ENCODE data around the gene PTPN14. TPM values are rescaled to one million over a fixed set of nuclear protein-coding genes. Genes with fewer than 3 reads are reported as not detected.
"Not testable (repeated sequence)": the region's sequence is repeated elsewhere in the genome, so short reads cannot be mapped to it uniquely, and the experiment has no call there.

Gene PTPN14
- polyA plus RNA-seq = 1 to 10 TPM in 2 of 4 donors, under 1 TPM in 2; 0.45 to 6.1 (median 3.2) TPM
- long read RNA-seq, donor 1 = 0 reads
- long read RNA-seq, donor 2 = 0 reads
- long read RNA-seq, donor 3 = 0 reads
- long read RNA-seq, donor 4 = 0 reads
- long read RNA-seq, donor 5 = 0 reads
- long read RNA-seq, donor 6 = 0 reads
- long read RNA-seq, donor 7 = 0 reads
- long read RNA-seq, donor 8 = 0 reads
- long read RNA-seq, donor 9 = 0 reads
- long read RNA-seq, donor 10, full-length matches to known transcripts = 1 of 1 reads
- long read RNA-seq, donor 10, partial matches to known transcripts = 0 of 1 reads
- long read RNA-seq, donor 10, other reads (novel, unspliced or antisense) = 0 of 1 reads

DNA sequence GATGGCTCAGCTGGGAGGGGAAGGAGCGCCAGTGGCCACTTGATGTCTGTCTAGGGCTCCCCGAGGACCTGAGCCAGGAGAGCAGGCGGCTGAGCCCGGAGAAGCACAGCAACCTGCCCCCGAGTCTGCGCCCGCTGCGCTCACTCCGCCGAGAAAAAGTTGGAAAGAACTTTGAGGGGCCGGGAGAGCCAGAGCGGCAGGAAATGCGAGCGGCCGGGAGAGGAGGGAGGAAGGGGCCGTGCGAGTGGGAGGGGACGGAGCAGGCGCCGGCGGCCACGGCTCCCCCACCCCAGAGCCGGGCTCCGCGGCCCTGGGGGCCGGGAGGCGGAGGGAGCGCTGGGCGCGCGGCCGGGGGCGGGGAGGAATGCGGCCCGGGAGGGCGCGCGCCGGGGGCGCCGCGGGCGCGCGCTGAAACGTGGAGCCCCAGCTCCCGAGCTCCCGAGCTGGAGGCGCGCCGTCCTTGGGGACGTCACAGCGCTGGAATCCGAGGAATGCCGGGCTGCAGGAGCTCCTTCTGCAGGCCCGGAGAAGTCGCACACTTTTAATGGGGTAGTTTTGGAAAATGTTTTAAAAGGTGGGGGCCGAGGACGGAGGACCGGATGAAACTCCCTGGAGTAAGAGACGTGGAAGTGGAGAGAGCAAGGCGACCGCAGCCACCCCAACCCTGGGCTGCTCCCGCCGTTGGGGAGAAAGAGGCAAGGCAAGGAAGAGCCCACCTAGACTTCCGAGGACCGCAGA, at the start of gene PTPN14:
Gene PTPN14 (minus strand): TSS at position 167 of the 738 bp plus-strand sequence. CDS start 86,799 bp downstream, outside the sequence.
- DNase-seq (peak; percentile 81 to 96), FAIRE-seq (no peak)
- Histone ChIP-seq H3K4me1 (ENCODE audit: control insufficient read depth in 3 of 3, insufficient read depth in 2 of 3, low read depth in 1 of 3, low read length in 2 of 3) (peaks cover 0 to 19% (median 0%) of the 10 kb centered on the region in 3 donors), H3K4me3 (ENCODE audit: low read depth in 1 of 3, low read length in 3 of 3) (peak within 1 kb of the TSS; percentile 61 to 93 (median 67)), H3K27me3 (ENCODE audit: control insufficient read depth in 3 of 3, insufficient read depth in 3 of 3, low read length in 3 of 3) (peaks cover 0 to 2% (median 0%) of the 10 kb centered on the region in 3 donors), H3K36me3 (ENCODE audit: control insufficient read depth in 3 of 3, insufficient read depth in 2 of 3, low read depth in 1 of 3, low read length in 3 of 3) (no peaks in the 10 kb centered on the region), H3K9me3 (ENCODE audit: control insufficient read depth in 2 of 2, insufficient read depth in 1 of 2, low read depth in 1 of 2, low read length in 1 of 2) (no peaks in the 10 kb centered on the region), H3K27ac (ENCODE audit: low read depth in 1 of 3, low read length in 2 of 3) (peak within 1 kb of the TSS in 2 of 3 donors; percentile 97)
- WGBS, 3 donors = 0 to 1% (median 1%) methylated on average over 37 to 67 of the region's 67 CpGs

DNA sequence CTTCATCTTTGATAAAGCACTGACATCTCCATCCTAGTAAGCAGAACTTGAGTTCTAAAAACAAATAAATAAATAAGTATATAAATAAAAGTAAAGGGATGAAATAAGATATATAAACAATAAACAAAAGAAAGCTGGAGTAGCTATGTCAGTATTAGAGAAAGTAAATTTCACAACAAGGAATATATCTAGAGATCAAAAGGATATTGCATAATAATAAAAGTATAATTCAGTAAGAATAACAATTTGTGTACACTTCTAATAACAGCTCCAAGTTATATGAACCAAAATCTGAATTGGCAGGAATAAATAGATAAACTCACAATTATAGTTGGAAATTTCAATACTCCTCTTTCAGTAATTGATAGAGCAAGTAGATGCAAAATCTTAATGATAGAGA, 41.8 kb upstream of the PTPN14 start:
- no peak for FAIRE-seq

DNA sequence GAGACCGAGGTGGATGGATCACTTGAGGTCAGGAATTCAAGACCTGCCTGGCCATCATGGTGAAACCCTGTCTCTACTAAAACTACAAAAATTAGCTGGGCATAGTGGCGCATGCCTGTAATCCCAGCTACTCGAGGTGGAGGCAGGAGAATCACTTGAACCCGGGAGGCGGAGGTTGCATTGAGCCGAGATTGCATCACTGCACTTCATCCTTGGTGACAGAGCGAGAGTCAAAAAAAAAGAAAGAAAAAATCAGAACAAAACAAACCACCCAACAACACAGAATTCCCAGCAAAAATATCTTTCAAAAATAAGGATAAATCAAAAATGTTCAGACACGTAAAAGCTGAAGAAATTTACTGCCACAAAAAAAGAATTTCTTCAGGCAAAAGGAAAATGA, 40.5 kb upstream of the PTPN14 start:
- not testable (repeated sequence) for H3K4me1 ChIP-seq (ENCODE audit: control insufficient read depth in 3 of 3, insufficient read depth in 2 of 3, low read depth in 1 of 3, low read length in 2 of 3); H3K36me3 ChIP-seq (ENCODE audit: control insufficient read depth in 3 of 3, insufficient read depth in 2 of 3, low read depth in 1 of 3, low read length in 3 of 3); FAIRE-seq; H3K27me3 ChIP-seq (ENCODE audit: control insufficient read depth in 3 of 3, insufficient read depth in 3 of 3, low read length in 3 of 3); DNase-seq; H3K9me3 ChIP-seq (ENCODE audit: control insufficient read depth in 2 of 2, insufficient read depth in 1 of 2, low read depth in 1 of 2, low read length in 1 of 2); H3K27ac ChIP-seq (ENCODE audit: low read depth in 1 of 3, low read length in 2 of 3); H3K4me3 ChIP-seq (ENCODE audit: low read depth in 1 of 3, low read length in 3 of 3)
- 85 to 90% (median 87%) methylated on average over 8 of the region's 8 CpGs for WGBS, 3 donors

More for the DNA sequence above, 41.8 kb upstream of the PTPN14 start:
- Histone ChIP-seq H3K27me3 (ENCODE audit: control insufficient read depth in 3 of 3, insufficient read depth in 3 of 3, low read length in 3 of 3) (peaks cover 0 to 2% (median 0%) of the 10 kb centered on the region in 3 donors), H3K4me3 (ENCODE audit: low read depth in 1 of 3, low read length in 3 of 3) (no peak overlapping the region), H3K9me3 (ENCODE audit: control insufficient read depth in 2 of 2, insufficient read depth in 1 of 2, low read depth in 1 of 2, low read length in 1 of 2) (no peaks in the 10 kb centered on the region), H3K27ac (ENCODE audit: low read depth in 1 of 3, low read length in 2 of 3) (no peak overlapping the region), H3K36me3 (ENCODE audit: control insufficient read depth in 3 of 3, insufficient read depth in 2 of 3, low read depth in 1 of 3, low read length in 3 of 3) (no peaks in the 10 kb centered on the region), H3K4me1 (ENCODE audit: control insufficient read depth in 3 of 3, insufficient read depth in 2 of 3, low read depth in 1 of 3, low read length in 2 of 3) (no peaks in the 10 kb centered on the region)
- DNase-seq = no peak

DNA sequence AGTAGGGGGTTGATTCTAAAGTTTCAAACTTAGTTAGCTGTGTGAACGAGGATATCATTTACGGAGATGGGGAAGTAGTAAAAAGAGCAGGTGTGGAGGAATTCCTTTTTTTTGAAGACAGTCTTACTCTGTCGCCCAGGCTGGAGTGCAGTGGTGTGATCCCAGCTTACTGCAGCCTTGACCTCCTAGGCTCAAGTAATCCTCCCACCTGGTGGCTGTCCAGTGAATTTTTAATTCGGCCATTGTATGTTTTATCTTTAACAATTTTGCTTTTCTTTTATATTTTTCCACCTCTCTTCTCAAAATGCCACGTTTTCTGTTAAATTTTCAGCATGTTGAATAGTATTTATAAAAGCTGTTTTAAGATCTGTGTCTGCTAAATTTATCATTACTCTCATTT, 39.3 kb upstream of the PTPN14 start:
- FAIRE-seq (no peak), DNase-seq (no peak)
- WGBS, 3 donors = 75 to 84% (median 81%) methylated on average over 5 of the region's 5 CpGs
- no peaks in the 10 kb centered on the region for H3K4me1 ChIP-seq (ENCODE audit: control insufficient read depth in 3 of 3, insufficient read depth in 2 of 3, low read depth in 1 of 3, low read length in 2 of 3)
- H3K9me3 ChIP-seq (ENCODE audit: control insufficient read depth in 2 of 2, insufficient read depth in 1 of 2, low read depth in 1 of 2, low read length in 1 of 2) = no peaks in the 10 kb centered on the region
- peaks cover 0 to 2% (median 0%) of the 10 kb centered on the region in 3 donors for H3K27me3 ChIP-seq (ENCODE audit: control insufficient read depth in 3 of 3, insufficient read depth in 3 of 3, low read length in 3 of 3)
- no peak overlapping the region for H3K27ac ChIP-seq (ENCODE audit: low read depth in 1 of 3, low read length in 2 of 3)
- H3K36me3 ChIP-seq (ENCODE audit: control insufficient read depth in 3 of 3, insufficient read depth in 2 of 3, low read depth in 1 of 3, low read length in 3 of 3) = no peaks in the 10 kb centered on the region
- H3K4me3 ChIP-seq (ENCODE audit: low read depth in 1 of 3, low read length in 3 of 3) = no peak overlapping the region

DNA sequence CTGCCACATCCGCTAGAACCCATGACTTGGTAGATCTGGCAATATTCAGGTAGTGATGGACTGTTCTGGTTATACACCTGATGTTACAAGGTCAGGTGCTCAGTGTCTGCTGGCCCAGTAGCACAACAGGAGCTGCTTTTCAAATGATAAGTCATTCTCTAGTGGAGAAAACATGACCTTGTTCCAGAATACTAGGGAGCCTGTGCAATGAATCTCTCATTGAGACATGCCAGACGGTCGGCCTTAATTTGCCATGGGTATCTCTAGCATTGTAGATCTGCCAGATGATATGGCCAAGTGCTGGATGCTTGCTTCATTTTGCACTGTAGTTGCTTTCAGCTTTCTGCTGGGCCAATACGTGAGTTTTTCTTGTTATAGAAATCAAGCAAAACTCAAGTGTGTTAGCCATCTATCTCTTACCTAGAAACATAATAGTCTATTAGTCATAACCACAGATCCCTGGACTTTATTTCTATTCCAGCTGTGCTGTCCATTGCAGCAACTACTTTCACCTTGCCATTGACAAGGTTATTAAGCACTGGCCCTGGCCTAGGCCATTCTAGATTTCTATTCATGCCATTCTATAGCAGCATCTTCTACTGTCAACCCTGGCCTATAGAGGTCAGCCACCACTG, 37.7 kb upstream of the PTPN14 start:
- 91 to 93% (median 92%) methylated on average over 4 of the region's 4 CpGs for WGBS, 3 donors
- Histone ChIP-seq H3K27me3 (ENCODE audit: control insufficient read depth in 3 of 3, insufficient read depth in 3 of 3, low read length in 3 of 3) (peaks cover 0 to 2% (median 0%) of the 10 kb centered on the region in 3 donors), H3K4me1 (ENCODE audit: control insufficient read depth in 3 of 3, insufficient read depth in 2 of 3, low read depth in 1 of 3, low read length in 2 of 3) (no peaks in the 10 kb centered on the region), H3K27ac (ENCODE audit: low read depth in 1 of 3, low read length in 2 of 3) (no peak overlapping the region), H3K4me3 (ENCODE audit: low read depth in 1 of 3, low read length in 3 of 3) (no peak overlapping the region), H3K36me3 (ENCODE audit: control insufficient read depth in 3 of 3, insufficient read depth in 2 of 3, low read depth in 1 of 3, low read length in 3 of 3) (no peaks in the 10 kb centered on the region), H3K9me3 (ENCODE audit: control insufficient read depth in 2 of 2, insufficient read depth in 1 of 2, low read depth in 1 of 2, low read length in 1 of 2) (no peaks in the 10 kb centered on the region)
- FAIRE-seq (no peak), DNase-seq (no peak)

DNA sequence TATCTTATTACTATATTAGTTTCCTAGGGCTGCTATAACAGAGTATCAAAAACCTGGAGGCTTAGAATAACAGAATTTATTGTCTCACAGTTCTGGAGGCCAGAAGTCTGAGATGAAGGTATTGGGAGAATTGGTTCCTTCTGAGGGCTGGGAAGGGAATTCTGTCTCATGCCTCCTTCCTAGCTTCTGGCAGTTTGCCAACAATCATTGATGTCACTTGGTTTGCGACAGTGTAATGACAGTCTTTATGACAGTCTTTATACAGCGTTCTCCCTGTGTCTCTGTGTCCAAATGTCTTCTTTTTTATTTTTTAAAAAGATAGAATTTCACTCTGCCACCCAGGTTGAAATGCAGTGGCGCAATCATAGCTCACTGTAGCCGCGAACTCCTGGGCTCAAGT, 35.8 kb upstream of the PTPN14 start:
- WGBS, 3 donors = 67 to 84% (median 73%) methylated on average over 5 of the region's 5 CpGs

DNA sequence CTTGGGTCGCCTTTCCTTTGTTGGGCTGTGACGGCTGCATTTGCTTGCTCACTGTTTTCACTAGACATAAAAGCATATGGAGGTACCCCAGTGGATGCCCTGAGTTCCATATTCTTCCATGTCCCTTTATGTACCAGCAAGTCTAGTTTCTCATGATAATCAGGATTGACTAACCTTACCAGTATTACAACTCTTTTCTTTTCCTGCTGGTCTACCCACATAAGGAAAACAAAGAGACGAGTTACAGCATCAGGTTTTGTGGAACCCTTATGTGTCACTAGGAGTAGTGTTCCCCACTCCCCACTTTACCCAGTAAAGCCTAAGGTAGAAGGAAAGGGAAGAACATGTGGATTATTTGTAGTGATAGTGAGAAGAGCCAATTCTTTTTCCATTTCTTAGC, 35.2 kb upstream of the PTPN14 start:
- 78 to 92% (median 84%) methylated on average over 3 of the region's 3 CpGs for WGBS, 3 donors
- peaks cover 0 to 2% (median 0%) of the 10 kb centered on the region in 3 donors for H3K27me3 ChIP-seq (ENCODE audit: control insufficient read depth in 3 of 3, insufficient read depth in 3 of 3, low read length in 3 of 3)
- FAIRE-seq = no peak
- no peak overlapping the region for H3K27ac ChIP-seq (ENCODE audit: low read depth in 1 of 3, low read length in 2 of 3)
- H3K4me1 ChIP-seq (ENCODE audit: control insufficient read depth in 3 of 3, insufficient read depth in 2 of 3, low read depth in 1 of 3, low read length in 2 of 3) = no peaks in the 10 kb centered on the region
- H3K36me3 ChIP-seq (ENCODE audit: control insufficient read depth in 3 of 3, insufficient read depth in 2 of 3, low read depth in 1 of 3, low read length in 3 of 3) = no peaks in the 10 kb centered on the region
- no peaks in the 10 kb centered on the region for H3K9me3 ChIP-seq (ENCODE audit: control insufficient read depth in 2 of 2, insufficient read depth in 1 of 2, low read depth in 1 of 2, low read length in 1 of 2)
- no peak for DNase-seq
- no peak overlapping the region for H3K4me3 ChIP-seq (ENCODE audit: low read depth in 1 of 3, low read length in 3 of 3)

More for the DNA sequence above, 35.8 kb upstream of the PTPN14 start:
- Histone ChIP-seq H3K27ac (ENCODE audit: low read depth in 1 of 3, low read length in 2 of 3) (no peak overlapping the region), H3K9me3 (ENCODE audit: control insufficient read depth in 2 of 2, insufficient read depth in 1 of 2, low read depth in 1 of 2, low read length in 1 of 2) (no peaks in the 10 kb centered on the region), H3K36me3 (ENCODE audit: control insufficient read depth in 3 of 3, insufficient read depth in 2 of 3, low read depth in 1 of 3, low read length in 3 of 3) (no peaks in the 10 kb centered on the region), H3K4me3 (ENCODE audit: low read depth in 1 of 3, low read length in 3 of 3) (no peak overlapping the region), H3K27me3 (ENCODE audit: control insufficient read depth in 3 of 3, insufficient read depth in 3 of 3, low read length in 3 of 3) (peaks cover 0 to 2% (median 0%) of the 10 kb centered on the region in 3 donors), H3K4me1 (ENCODE audit: control insufficient read depth in 3 of 3, insufficient read depth in 2 of 3, low read depth in 1 of 3, low read length in 2 of 3) (no peaks in the 10 kb centered on the region)
- FAIRE-seq (no peak), DNase-seq (no peak)

All from small intestine (tissue), 16 donors.